Endothelial cell of umbilical vein (primary cell): ENCODE results near the gene QRFP.

Experiments
- EZH2 ChIP-seq: IDR thresholded peaks from 2 replicates; pipeline ENCODE4 v1.6.1; 2012; ENCODE audit warnings: borderline replicate concordance, low read depth, mild to moderate bottlenecking, moderate library complexity, low read length, inconsistent platforms; ENCODE audit not compliant: severe bottlenecking
- FOS ChIP-seq: IDR thresholded peaks from 2 replicates; pipeline ENCODE4 v1.6.1; 2011; ENCODE audit warnings: mild to moderate bottlenecking, low read length, moderate library complexity, borderline replicate concordance; ENCODE audit not compliant: insufficient read depth
- JUN ChIP-seq: IDR thresholded peaks from 2 replicates; pipeline ENCODE4 v1.6.1; 2011; ENCODE audit warnings: borderline replicate concordance, low read depth; ENCODE audit not compliant: insufficient read length, insufficient read depth
- POLR2A ChIP-seq: IDR thresholded peaks from 2 replicates; pipeline ENCODE4 v1.6.1; 2012; ENCODE audit warnings: low read depth, mild to moderate bottlenecking, control low read depth, low read length
- POLR2AphosphoS5 ChIP-seq: IDR thresholded peaks from 2 replicates; pipeline ENCODE4 v1.6.1; 2012; ENCODE audit warnings: low read depth, mild to moderate bottlenecking, control low read depth, low read length, moderate library complexity; ENCODE audit not compliant: insufficient read depth
- TF ChIP-seq, protein P1 (sequence below): IDR thresholded peaks from 2 replicates; pipeline ENCODE4 v1.6.1; 2011; ENCODE audit not compliant: insufficient read depth, insufficient read length
- TF ChIP-seq, protein P2 (sequence below), 2 donors: IDR thresholded peaks; 1 replicate in 1 of 2; 2 replicates in 1 of 2; pipeline ENCODE4 v1.5.1; 2011; ENCODE audit warnings: low read length in 2 of 2, mild to moderate bottlenecking in 2 of 2, moderate library complexity in 2 of 2, control low read depth in 1 of 2, inconsistent platforms in 1 of 2, low read depth in 1 of 2; ENCODE audit not compliant: insufficient read depth in 1 of 2; ENCODE audit errors: extremely low read depth in 1 of 2

DNA sequence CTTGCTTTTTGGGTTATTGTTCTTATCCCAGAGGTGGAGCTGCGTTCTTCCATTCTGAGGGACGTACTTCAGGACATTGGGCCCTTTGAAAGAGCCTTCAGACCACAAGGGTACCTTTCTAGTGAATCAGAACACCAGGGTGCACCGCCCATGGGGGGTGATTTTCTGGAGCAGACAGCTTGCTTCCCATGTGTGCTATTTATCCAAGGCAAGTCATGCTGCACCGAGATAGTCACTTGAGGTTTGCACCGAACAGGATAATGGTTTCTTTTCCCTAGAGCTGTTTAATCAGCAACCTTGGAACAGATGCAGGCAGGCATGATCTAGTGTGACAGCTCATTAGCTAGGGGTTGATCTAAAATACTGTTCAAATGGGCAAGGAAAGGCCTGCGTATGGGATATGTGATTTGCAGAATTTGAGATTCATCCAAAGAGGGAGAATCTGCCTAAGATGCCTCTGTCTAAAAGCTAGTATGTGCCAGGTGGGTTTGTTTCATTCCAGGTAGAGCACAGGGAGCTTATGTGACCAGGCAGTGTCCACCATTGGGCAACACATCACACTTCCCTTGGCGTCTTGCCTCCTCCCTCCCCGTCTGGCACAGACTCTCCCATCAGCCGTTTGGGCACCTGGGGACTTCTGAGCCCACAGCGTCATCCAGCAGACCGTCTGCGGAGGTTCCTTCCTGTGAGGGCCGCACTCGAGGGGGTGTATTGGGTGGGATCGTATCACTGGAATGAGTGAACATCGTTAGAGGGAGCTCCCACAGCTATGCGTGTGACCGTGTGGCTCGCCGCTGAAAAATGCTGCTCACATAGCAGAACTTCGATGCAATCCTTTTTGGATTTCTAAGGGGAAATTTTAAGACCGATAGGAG lies 38.5 kb downstream of the QRFP start:
- no peak for TF ChIP-seq POLR2A
- TF ChIP-seq, protein P1, sequence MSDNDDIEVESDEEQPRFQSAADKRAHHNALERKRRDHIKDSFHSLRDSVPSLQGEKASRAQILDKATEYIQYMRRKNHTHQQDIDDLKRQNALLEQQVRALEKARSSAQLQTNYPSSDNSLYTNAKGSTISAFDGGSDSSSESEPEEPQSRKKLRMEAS = no peak
- TF ChIP-seq, protein P2, sequence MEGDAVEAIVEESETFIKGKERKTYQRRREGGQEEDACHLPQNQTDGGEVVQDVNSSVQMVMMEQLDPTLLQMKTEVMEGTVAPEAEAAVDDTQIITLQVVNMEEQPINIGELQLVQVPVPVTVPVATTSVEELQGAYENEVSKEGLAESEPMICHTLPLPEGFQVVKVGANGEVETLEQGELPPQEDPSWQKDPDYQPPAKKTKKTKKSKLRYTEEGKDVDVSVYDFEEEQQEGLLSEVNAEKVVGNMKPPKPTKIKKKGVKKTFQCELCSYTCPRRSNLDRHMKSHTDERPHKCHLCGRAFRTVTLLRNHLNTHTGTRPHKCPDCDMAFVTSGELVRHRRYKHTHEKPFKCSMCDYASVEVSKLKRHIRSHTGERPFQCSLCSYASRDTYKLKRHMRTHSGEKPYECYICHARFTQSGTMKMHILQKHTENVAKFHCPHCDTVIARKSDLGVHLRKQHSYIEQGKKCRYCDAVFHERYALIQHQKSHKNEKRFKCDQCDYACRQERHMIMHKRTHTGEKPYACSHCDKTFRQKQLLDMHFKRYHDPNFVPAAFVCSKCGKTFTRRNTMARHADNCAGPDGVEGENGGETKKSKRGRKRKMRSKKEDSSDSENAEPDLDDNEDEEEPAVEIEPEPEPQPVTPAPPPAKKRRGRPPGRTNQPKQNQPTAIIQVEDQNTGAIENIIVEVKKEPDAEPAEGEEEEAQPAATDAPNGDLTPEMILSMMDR (IDR thresholded peaks at IDR 0.05; ENCODE audit: extremely low read depth in 1 of 2, insufficient read depth in 1 of 2, low read depth in 1 of 2, low read length in 2 of 2) = no peak
- TF ChIP-seq EZH2 = no peak
- no peak for TF ChIP-seq JUN
- TF ChIP-seq FOS = no peak
- no peak for TF ChIP-seq POLR2AphosphoS5
